H1 (cell line): ENCODE measurements around the gene LRRTM4. TPM values are rescaled to one million over a fixed set of nuclear protein-coding genes. Genes with fewer than 3 reads are reported as not detected.

Source experiments
- CTCF ChIA-PET: fragments of 300-600 bp; sonication (Branson Sonifier 250); formaldehyde crosslinking; loops from one replicate; lab custom pipeline; 2021; ENCODE audit not compliant: partially characterized antibody; lab: Charles Lee
- POLR2A ChIA-PET: fragments of 300-600 bp; sonication (Branson Sonifier 250); formaldehyde crosslinking; loops from one replicate; lab custom pipeline; 2021; ENCODE audit warnings: inconsistent platforms; ENCODE audit not compliant: partially characterized antibody; lab: Charles Lee
- DNase-seq, 2 experiments: peaks; one replicate each; pipeline versions ENCODE4 v3.0.0 to v3.0.0-alpha.2; 2010 to 2022; ENCODE audit warnings: low spot score in 2 of 2, low read depth in 1 of 2, mixed read lengths in 1 of 2
- FAIRE-seq: peaks from 2 replicates; lab custom pipeline; 2011; peaks lifted over from hg19 to GRCh38; lab: Jason Lieb, UNC
- H2AFZ ChIP-seq: 2 replicates; pipeline ENCODE4 v1.8.1; 2012; ENCODE audit warnings: low read length, inconsistent platforms
- H2AK5ac ChIP-seq: 2 replicates; pipeline ENCODE4 v1.6.1; 2013; ENCODE audit warnings: low read depth, low read length
- H2BK120ac ChIP-seq: replicated peaks from 2 replicates; pipeline ENCODE3; 2013; ENCODE audit warnings: low read depth, low read length, inconsistent platforms
- H2BK12ac ChIP-seq: 2 replicates; pipeline ENCODE4 v1.6.1; 2013; ENCODE audit warnings: low read depth, low read length
- H2BK15ac ChIP-seq: 2 replicates; pipeline ENCODE4 v1.6.1; 2013; ENCODE audit warnings: low read length
- H2BK20ac ChIP-seq: 2 replicates; pipeline ENCODE4 v1.6.1; 2013; ENCODE audit warnings: low read length
- H2BK5ac ChIP-seq: 2 replicates; pipeline ENCODE4 v1.6.1; 2013; ENCODE audit warnings: low read depth, low read length
- H3K14ac ChIP-seq: 2 replicates; pipeline ENCODE4 v1.6.1; 2013; ENCODE audit warnings: inconsistent platforms; ENCODE audit not compliant: insufficient read length
- H3K18ac ChIP-seq: 2 replicates; pipeline ENCODE4 v1.6.1; 2013; ENCODE audit warnings: low read length; ENCODE audit errors: extremely low read depth
- H3K23ac ChIP-seq: 2 replicates; pipeline ENCODE4 v1.6.1; 2013; ENCODE audit warnings: inconsistent platforms; ENCODE audit not compliant: insufficient read length
- H3K23me2 ChIP-seq: 2 replicates; pipeline ENCODE4 v1.6.1; 2013; ENCODE audit warnings: low read depth, low read length
- H3K27ac ChIP-seq: 2 replicates; pipeline ENCODE4 v1.6.1; 2011; ENCODE audit warnings: low read depth, low read length, inconsistent platforms
- H3K27me3 ChIP-seq, 4 experiments: replicated peaks in 1 of 4; 1 replicate in 1 of 4; 2 replicates in 3 of 4; pipeline versions ENCODE4 v1.6.1 to v1.8.1; 2011 to 2013; ENCODE audit warnings: low read length in 3 of 4, mild to moderate bottlenecking in 3 of 4, inconsistent platforms in 2 of 4, mixed read lengths in 2 of 4, moderate library complexity in 1 of 4; ENCODE audit not compliant: control insufficient read depth in 3 of 4, insufficient read depth in 3 of 4; ENCODE audit errors: extremely low read depth in 1 of 4
- H3K36me3 ChIP-seq, 4 experiments: 2 replicates each; pipeline versions ENCODE4 v1.6.1 to v1.8.1; 2011 to 2013; ENCODE audit warnings: mild to moderate bottlenecking in 4 of 4, low read length in 3 of 4, moderate library complexity in 2 of 4, control low read depth in 1 of 4, inconsistent platforms in 1 of 4; ENCODE audit not compliant: insufficient read depth in 4 of 4, control insufficient read depth in 2 of 4
- H3K4ac ChIP-seq: replicated peaks from 2 replicates; pipeline ENCODE3; 2013; ENCODE audit warnings: low read length, low read depth, mixed read lengths, inconsistent platforms; ENCODE audit not compliant: insufficient read length
- H3K4me1 ChIP-seq, 4 experiments: replicated peaks in 1 of 4; 1 replicate in 1 of 4; 2 replicates in 3 of 4; pipeline versions ENCODE4 v1.6.1 to v1.8.1; 2011 to 2013; ENCODE audit warnings: low read length in 3 of 4, inconsistent platforms in 2 of 4, mixed read lengths in 1 of 4; ENCODE audit not compliant: insufficient read depth in 4 of 4, control insufficient read depth in 3 of 4
- H3K4me2 ChIP-seq, 2 experiments: 2 replicates each; pipeline versions ENCODE4 v1.6.1 to v1.8.1; 2011 to 2013; ENCODE audit warnings: low read depth in 2 of 2, low read length in 2 of 2, control low read depth in 1 of 2, inconsistent platforms in 1 of 2, mild to moderate bottlenecking in 1 of 2; ENCODE audit not compliant: insufficient read depth in 1 of 2
- H3K4me3 ChIP-seq, 4 experiments: fragments of 200-600, 300-600 bp in 1 of 4; sonication (generic), shearing (Covaris generic), sonication (Bioruptor Twin) in 1 of 4; 2 replicates each; pipeline versions ENCODE4 v1.5.1 to v1.8.1; 2011 to 2016; ENCODE audit warnings: low read length in 4 of 4, low read depth in 3 of 4, control low read depth in 2 of 4, inconsistent platforms in 2 of 4, mild to moderate bottlenecking in 2 of 4, mixed read lengths in 1 of 4, moderate library complexity in 1 of 4; ENCODE audit not compliant: insufficient read depth in 2 of 4; ENCODE audit errors: extremely low read depth in 1 of 4
- H3K56ac ChIP-seq: replicated peaks from 2 replicates; pipeline ENCODE3; 2013; ENCODE audit warnings: low read depth, mild to moderate bottlenecking, mixed read lengths, low read length, inconsistent platforms; ENCODE audit not compliant: insufficient read length
- H3K79me1 ChIP-seq: 2 replicates; pipeline ENCODE4 v1.6.1; 2013; ENCODE audit warnings: low read depth, low read length, control low read depth
- H3K79me2 ChIP-seq, 2 experiments: 2 replicates each; pipeline versions ENCODE4 v1.6.1 to v1.8.1; 2012 to 2013; ENCODE audit warnings: low read length in 2 of 2, mild to moderate bottlenecking in 2 of 2, inconsistent platforms in 1 of 2; ENCODE audit not compliant: insufficient read depth in 2 of 2, control insufficient read depth in 1 of 2
- H3K9ac ChIP-seq, 4 experiments: replicated peaks in 1 of 4; 1 replicate in 1 of 4; 2 replicates in 3 of 4; pipeline versions ENCODE4 v1.6.1 to v1.8.1; 2011 to 2013; ENCODE audit warnings: low read depth in 3 of 4, low read length in 3 of 4, control low read depth in 2 of 4, mild to moderate bottlenecking in 2 of 4, moderate library complexity in 2 of 4, inconsistent platforms in 1 of 4; ENCODE audit errors: extremely low read depth in 1 of 4
- H3K9me3 ChIP-seq, 2 experiments: 2 replicates each; pipeline versions ENCODE4 v1.6.1 to v1.8.1; 2012 to 2013; ENCODE audit warnings: mild to moderate bottlenecking in 2 of 2, moderate library complexity in 2 of 2, control low read depth in 1 of 2, inconsistent platforms in 1 of 2, low read depth in 1 of 2, low read length in 1 of 2, mixed read lengths in 1 of 2; ENCODE audit not compliant: insufficient read depth in 2 of 2
- H4K20me1 ChIP-seq, 2 experiments: replicated peaks in 1 of 2; 2 replicates each; pipeline versions ENCODE3 to v1.8.1; 2011 to 2013; ENCODE audit warnings: inconsistent platforms in 2 of 2, low read length in 2 of 2, mild to moderate bottlenecking in 1 of 2; ENCODE audit not compliant: insufficient read depth in 2 of 2, control insufficient read depth in 1 of 2
- H4K5ac ChIP-seq: 2 replicates; pipeline ENCODE4 v1.6.1; 2013; ENCODE audit warnings: low read length, low read depth, mixed read lengths, inconsistent platforms; ENCODE audit not compliant: insufficient read length
- H4K8ac ChIP-seq: 2 replicates; pipeline ENCODE4 v1.8.0; 2013; ENCODE audit warnings: mild to moderate bottlenecking, moderate library complexity, low read length, inconsistent platforms; ENCODE audit not compliant: insufficient read depth; ENCODE audit errors: extremely low read depth
- H4K91ac ChIP-seq: replicated peaks from 2 replicates; pipeline ENCODE3; 2013; ENCODE audit warnings: low read length, mixed read lengths, inconsistent platforms; ENCODE audit not compliant: insufficient read length
- GABPA ChIP-seq: IDR thresholded peaks from 2 replicates; pipeline ENCODE4 v1.6.1; 2011; ENCODE audit warnings: mild to moderate bottlenecking, low read length, moderate library complexity, borderline replicate concordance; ENCODE audit not compliant: insufficient read depth
- MAFK ChIP-seq: IDR thresholded peaks from 2 replicates; pipeline ENCODE4 v1.6.1; 2012; ENCODE audit warnings: low read depth, mild to moderate bottlenecking, improper control_type of control experiment, low read length
- MAX ChIP-seq: IDR thresholded peaks from 2 replicates; pipeline ENCODE4 v1.6.1; 2012; ENCODE audit warnings: inconsistent platforms
- whole genome bisulfite sequencing, 2 experiments: shearing (Covaris generic) in 1 of 2; methylation state at CpG; one replicate each; pipeline versions ENCODE4 v1.1.6 to v1.1.7; 2013 to 2015; ENCODE audit warnings: low lambda C conversion rate in 2 of 2, mixed read lengths in 2 of 2, inconsistent platforms in 1 of 2, low coverage in 1 of 2, missing lambda C conversion rate in 1 of 2; ENCODE audit not compliant: insufficient replicate concordance in 2 of 2, insufficient coverage in 1 of 2, insufficient read length in 1 of 2; ENCODE audit errors: extremely low coverage in 1 of 2, missing lambda C conversion rate in 1 of 2; 5-methylcytosine and 5-hydroxymethylcytosine counted together
- polyA plus RNA-seq, 7 experiments: library from polyadenylated mRNA; depleted of rRNA in 3 of 7; stranded (reverse) in 5 of 7; unstranded in 2 of 7; fragments of >200 nt in 5 of 7; fragments of 200-250 nt in 2 of 7; gene quantifications; 1 replicate in 5 of 7; 2 replicates in 1 of 7; 4 replicates in 1 of 7; pipeline versions ENCODE4 v1.2.1 to v1.2.3, GENCODE V29; 2011 to 2013; ENCODE audit warnings: missing spikeins in 2 of 7, mixed read lengths in 2 of 7
- total RNA-seq: library from RNA; stranded (reverse); fragmentation: NEBNext Ultra II Directional; extraction: Animal tissue kit (Norgen Biotek cat#: 25700); gene quantifications from 2 replicates; pipeline ENCODE4 v1.2.1, GENCODE V29; 2021

LRRTM4 gene
- total and polyA plus RNA-seq, 2 of the 8 experiments (the other 6 are each of a cell fraction or from before 2014, with no cell fraction given) = 3.6 to 9.5 TPM

GRCh38 chr2:76748581-76749296 lies 773.4 kb downstream of the LRRTM4 start:
- H3K79me2 ChIP-seq = no peaks in the 10 kb centered on the region
- H3K27me3 ChIP-seq = no peaks in the 10 kb centered on the region
- no peak overlapping the region for H2AFZ ChIP-seq
- no peak overlapping the region for H2BK20ac ChIP-seq
- H4K91ac ChIP-seq = no peak overlapping the region
- no peak overlapping the region for H2BK5ac ChIP-seq
- no peaks in the 10 kb centered on the region for H4K20me1 ChIP-seq
- H3K4me3 ChIP-seq = no peak overlapping the region
- no peak overlapping the region for H3K18ac ChIP-seq
- H3K4me2 ChIP-seq = no peak overlapping the region
- WGBS, 2 experiments = 96% methylated on average over 10 of the region's 14 CpGs; no CpG with 5 or more reads in 1 of the 2 experiments
- no peak overlapping the region for H3K23ac ChIP-seq
- no peak overlapping the region for H3K9ac ChIP-seq
- no peaks in the 10 kb centered on the region; a peak in 1 of 7 replicates for H3K4me1 ChIP-seq
- H2BK15ac ChIP-seq = no peak overlapping the region
- H4K5ac ChIP-seq = peak overlapping the region; percentile 2
- no peak overlapping the region for H3K27ac ChIP-seq
- no peak overlapping the region for H3K56ac ChIP-seq
- H3K9me3 ChIP-seq = no peaks in the 10 kb centered on the region
- no peak overlapping the region for H4K8ac ChIP-seq
- no peaks in the 10 kb centered on the region for H3K23me2 ChIP-seq
- no peak overlapping the region for H2BK12ac ChIP-seq
- TF ChIP-seq MAFK = peak; percentile 12; the same call in 1 of the 2 replicates
- TF ChIP-seq GABPA = no peak
- no peak for TF ChIP-seq MAX
- POLR2A ChIA-PET = no interaction called here
- H3K36me3 ChIP-seq = no peaks in the 10 kb centered on the region
- CTCF ChIA-PET = no interaction called here
- DNase-seq (no peak), FAIRE-seq (no peak)
- H3K79me1 ChIP-seq = no peaks in the 10 kb centered on the region
- H3K4ac ChIP-seq = no peak overlapping the region
- no peak overlapping the region for H2BK120ac ChIP-seq
- no peak overlapping the region for H2AK5ac ChIP-seq
- H3K14ac ChIP-seq = no peak overlapping the region
